ENCODE measurements around the gene PRKAG2. TPM values are rescaled to one million over a fixed set of nuclear protein-coding genes. Genes with fewer than 3 reads are reported as not detected.

Gene PRKAG2
- total RNA-seq, 1 experiment from 2014 or later = 73.9 TPM

- H3K27ac Mint-ChIP-seq (ENCODE audit: low read depth, unreplicated experiment) = no peak overlapping the region
- CTCF ChIA-PET = no interaction called here
- TF ChIP-seq CTCF (IDR thresholded peaks at IDR 0.05; ENCODE audit: unreplicated experiment) = no peak
- intact Hi-C loops (cut with micrococcal nuclease) = no loop called here
- H3K4me3 Mint-ChIP-seq (ENCODE audit: unreplicated experiment) = no peak overlapping the region
- no peaks in the 10 kb centered on the region for H3K9me3 Mint-ChIP-seq (ENCODE audit: unreplicated experiment)
- POLR2A ChIA-PET = no interaction called here
- H3K4me1 Mint-ChIP-seq (ENCODE audit: insufficient read depth, unreplicated experiment) = no peaks in the 10 kb centered on the region
- no peaks in the 10 kb centered on the region for H3K27me3 Mint-ChIP-seq (ENCODE audit: insufficient read depth, unreplicated experiment)
- no TSS peak for BruUV-seq (replicated peaks)
- DNase-seq (ENCODE audit: unreplicated experiment) = no peak
- no peaks in the 10 kb centered on the region for H3K36me3 Mint-ChIP-seq (ENCODE audit: insufficient read depth, unreplicated experiment)
Measured at GRCh38 chr7:151834271-151835035, 42.5 kb downstream of the PRKAG2 start.

- intact Hi-C loops (cut with micrococcal nuclease) = no loop called here
- DNase-seq (ENCODE audit: unreplicated experiment) = no peak
- TF ChIP-seq CTCF (IDR thresholded peaks at IDR 0.05; ENCODE audit: unreplicated experiment) = no peak
- BruUV-seq (replicated peaks) = no TSS peak
- no peaks in the 10 kb centered on the region for H3K9me3 Mint-ChIP-seq (ENCODE audit: unreplicated experiment)
- no peaks in the 10 kb centered on the region for H3K36me3 Mint-ChIP-seq (ENCODE audit: insufficient read depth, unreplicated experiment)
- ChIA-PET CTCF (no interaction called here), POLR2A (no interaction called here)
- H3K4me3 Mint-ChIP-seq (ENCODE audit: unreplicated experiment) = no peak overlapping the region
- H3K27me3 Mint-ChIP-seq (ENCODE audit: insufficient read depth, unreplicated experiment) = no peaks in the 10 kb centered on the region
- H3K27ac Mint-ChIP-seq (ENCODE audit: low read depth, unreplicated experiment) = no peak overlapping the region
- H3K4me1 Mint-ChIP-seq (ENCODE audit: insufficient read depth, unreplicated experiment) = no peaks in the 10 kb centered on the region
Measured at GRCh38 chr7:151833691-151834090, 43.2 kb downstream of the PRKAG2 start.

- POLR2A ChIA-PET = no interaction called here
- Mint-ChIP-seq H3K27me3 (ENCODE audit: insufficient read depth, unreplicated experiment) (no peaks in the 10 kb centered on the region), H3K4me1 (ENCODE audit: insufficient read depth, unreplicated experiment) (no peaks in the 10 kb centered on the region), H3K27ac (ENCODE audit: low read depth, unreplicated experiment) (no peak overlapping the region), H3K36me3 (ENCODE audit: insufficient read depth, unreplicated experiment) (no peaks in the 10 kb centered on the region), H3K4me3 (ENCODE audit: unreplicated experiment) (no peak overlapping the region), H3K9me3 (ENCODE audit: unreplicated experiment) (no peaks in the 10 kb centered on the region)
- BruUV-seq (replicated peaks) = no TSS peak
- CTCF ChIA-PET = no interaction called here
- DNase-seq (ENCODE audit: unreplicated experiment) = no peak
- intact Hi-C loops (cut with micrococcal nuclease) = no loop called here
- TF ChIP-seq CTCF (IDR thresholded peaks at IDR 0.05; ENCODE audit: unreplicated experiment) = no peak
Measured at GRCh38 chr7:151833213-151833651, 43.7 kb downstream of the PRKAG2 start.

- ChIA-PET CTCF (interaction anchor here (0.6 kb wide), 1 partner anchor 14 kb away, joined by 3 read pairs; no protein-coding TSS in a partner anchor), POLR2A (no interaction called here)
- intact Hi-C loops (cut with micrococcal nuclease) = no loop called here
- Mint-ChIP-seq H3K4me1 (ENCODE audit: insufficient read depth, unreplicated experiment) (no peaks in the 10 kb centered on the region), H3K36me3 (ENCODE audit: insufficient read depth, unreplicated experiment) (no peaks in the 10 kb centered on the region), H3K27ac (ENCODE audit: low read depth, unreplicated experiment) (no peak overlapping the region), H3K9me3 (ENCODE audit: unreplicated experiment) (no peaks in the 10 kb centered on the region), H3K27me3 (ENCODE audit: insufficient read depth, unreplicated experiment) (no peaks in the 10 kb centered on the region), H3K4me3 (ENCODE audit: unreplicated experiment) (no peak overlapping the region)
- DNase-seq (ENCODE audit: unreplicated experiment) = no peak
- no peak for TF ChIP-seq CTCF (IDR thresholded peaks at IDR 0.05; ENCODE audit: unreplicated experiment)
- no TSS peak for BruUV-seq (replicated peaks)
Measured at GRCh38 chr7:151832656-151833055, 44.3 kb downstream of the PRKAG2 start.
